ENCODE data around the gene C6orf47. TPM values are rescaled to one million over a fixed set of nuclear protein-coding genes. Genes with fewer than 3 reads are reported as not detected.

Gene C6orf47
- total RNA-seq, 2 experiments from 2014 or later = 20.2 to 20.9 TPM

GRCh38 chr6:31624070-31624469 lies 36.5 kb downstream of the C6orf47 start:
- H3K9me3 Mint-ChIP-seq = no peaks in the 10 kb centered on the region
- H3K27ac Mint-ChIP-seq = no peak overlapping the region
- H3K4me3 Mint-ChIP-seq = no peak overlapping the region
- ChIA-PET CTCF (interaction anchor here (4.3 kb wide), 1 partner anchor 28 kb away, joined by 16 read pairs; the partner anchor contains the start of gene BAG6), POLR2A (no interaction called here)
- peaks cover 32% of the 10 kb centered on the region for H3K4me1 Mint-ChIP-seq
- no peak for DNase-seq
- H3K27me3 Mint-ChIP-seq = no peaks in the 10 kb centered on the region
- peaks cover 68% of the 10 kb centered on the region for H3K36me3 Mint-ChIP-seq (ENCODE audit: low read depth)

GRCh38 chr6:31622684-31623091 lies 37.9 kb downstream of the C6orf47 start:
- H3K27ac Mint-ChIP-seq = peak overlapping the region; percentile 92
- DNase-seq = no peak
- H3K4me1 Mint-ChIP-seq = peaks cover 37% of the 10 kb centered on the region
- no peaks in the 10 kb centered on the region for H3K27me3 Mint-ChIP-seq
- ChIA-PET POLR2A (interaction anchor here (0.7 to 1.0 kb wide), 2 partner anchors 30 to 115 kb away, joined by 3 to 10 read pairs; no protein-coding TSS in a partner anchor), CTCF (interaction anchor here (0.6 to 4.3 kb wide), 8 partner anchors 13 to 222 kb away, joined by 3 to 16 read pairs (median 4); partner anchors contain the start of genes ATP6V1G2 and BAG6)
- peaks cover 59% of the 10 kb centered on the region for H3K36me3 Mint-ChIP-seq (ENCODE audit: low read depth)
- H3K9me3 Mint-ChIP-seq = no peaks in the 10 kb centered on the region
- peak overlapping the region; percentile 86 for H3K4me3 Mint-ChIP-seq

- Mint-ChIP-seq H3K4me1 (peaks cover 32% of the 10 kb centered on the region), H3K36me3 (ENCODE audit: low read depth) (peaks cover 53% of the 10 kb centered on the region), H3K27ac (peak overlapping the region; percentile 92), H3K4me3 (peak overlapping the region; percentile 86), H3K27me3 (no peaks in the 10 kb centered on the region), H3K9me3 (no peaks in the 10 kb centered on the region)
- no peak for DNase-seq
- ChIA-PET POLR2A (interaction anchor here (0.6 to 1.0 kb wide), 2 partner anchors 30 to 116 kb away, joined by 3 read pairs; no protein-coding TSS in a partner anchor), CTCF (interaction anchor here (0.6 to 4.3 kb wide), 7 partner anchors 14 to 83 kb away, joined by 3 to 16 read pairs (median 5); partner anchors contain the start of gene BAG6)
These were observed 38.6 kb downstream of the C6orf47 start for GRCh38 chr6:31621991-31622390.

- DNase-seq = no peak
- Mint-ChIP-seq H3K4me1 (peaks cover 36% of the 10 kb centered on the region), H3K27ac (peak overlapping the region; percentile 92), H3K27me3 (no peaks in the 10 kb centered on the region), H3K4me3 (peak overlapping the region; percentile 86), H3K9me3 (no peaks in the 10 kb centered on the region), H3K36me3 (ENCODE audit: low read depth) (peaks cover 52% of the 10 kb centered on the region)
- POLR2A ChIA-PET = interaction anchor here (0.6 to 1.0 kb wide), 2 partner anchors 30 to 116 kb away, joined by 3 read pairs; no protein-coding TSS in a partner anchor
- CTCF ChIA-PET = interaction anchor here (1.0 to 4.3 kb wide), 6 partner anchors 14 to 82 kb away, joined by 3 to 16 read pairs (median 6); partner anchors contain the start of gene BAG6
These were observed 39.1 kb downstream of the C6orf47 start for GRCh38 chr6:31621320-31621939.

GRCh38 chr6:31620586-31621319 lies 39.8 kb downstream of the C6orf47 start, which contains the start of gene PRRC2A:
PRRC2A (plus strand) TSS chr6:31620715; CDS start chr6:31622790, 2,075 bp downstream.
- peak within 1 kb of the TSS; percentile 95 for H3K27ac Mint-ChIP-seq
- H3K9me3 Mint-ChIP-seq = no peaks in the 10 kb centered on the region
- DNase-seq = peak; percentile 80
- H3K4me3 Mint-ChIP-seq = peak within 1 kb of the TSS; percentile 86
- H3K36me3 Mint-ChIP-seq (ENCODE audit: low read depth) = peaks cover 49% of the 10 kb centered on the region
- H3K4me1 Mint-ChIP-seq = peaks cover 43% of the 10 kb centered on the region
- no peaks in the 10 kb centered on the region for H3K27me3 Mint-ChIP-seq
- CTCF ChIA-PET = interaction anchor here (0.9 to 3.5 kb wide), 3 partner anchors 22 to 45 kb away, joined by 3 to 12 read pairs (median 3); partner anchors contain the start of genes LTB and TNF
- POLR2A ChIA-PET = interaction anchor here (0.6 kb wide), 1 partner anchor 9 kb away, joined by 3 read pairs; no protein-coding TSS in a partner anchor

GRCh38 chr6:31619805-31620585 lies 40.6 kb downstream of the C6orf47 start:
- Mint-ChIP-seq H3K4me3 (peak overlapping the region; percentile 86), H3K27me3 (no peaks in the 10 kb centered on the region), H3K36me3 (ENCODE audit: low read depth) (peaks cover 42% of the 10 kb centered on the region), H3K27ac (peak overlapping the region; percentile 95), H3K4me1 (peaks cover 51% of the 10 kb centered on the region), H3K9me3 (no peaks in the 10 kb centered on the region)
- CTCF ChIA-PET = interaction anchor here (0.6 to 3.5 kb wide), 5 partner anchors 22 to 145 kb away, joined by 3 to 12 read pairs (median 3); partner anchors contain the start of genes ATP6V1G2, LTB and TNF
- POLR2A ChIA-PET = interaction anchor here (0.6 to 0.7 kb wide), 2 partner anchors 10 to 45 kb away, joined by 3 to 4 read pairs; partner anchors contain the start of gene GPANK1
- peak; percentile 98 for DNase-seq

GRCh38 chr6:31617010-31617409 lies 43.6 kb downstream of the C6orf47 start:
- Mint-ChIP-seq H3K27ac (peak overlapping the region; percentile 23), H3K36me3 (ENCODE audit: low read depth) (peaks cover 20% of the 10 kb centered on the region), H3K9me3 (no peaks in the 10 kb centered on the region), H3K27me3 (no peaks in the 10 kb centered on the region), H3K4me3 (peak overlapping the region; percentile 71), H3K4me1 (peaks cover 46% of the 10 kb centered on the region)
- POLR2A ChIA-PET = no interaction called here
- DNase-seq = no peak
- CTCF ChIA-PET = interaction anchor here (0.6 to 6.0 kb wide), 10 partner anchors 19 to 281 kb away, joined by 3 to 51 read pairs (median 3); partner anchors contain the start of genes ATP6V1G2 and NCR3

GRCh38 chr6:31615748-31616147 lies 44.8 kb downstream of the C6orf47 start:
- H3K4me3 Mint-ChIP-seq = peak overlapping the region; percentile 71
- CTCF ChIA-PET = interaction anchor here (1.2 to 6.0 kb wide), 4 partner anchors 18 to 65 kb away, joined by 3 to 51 read pairs (median 3); no protein-coding TSS in a partner anchor
- no peaks in the 10 kb centered on the region for H3K27me3 Mint-ChIP-seq
- no peaks in the 10 kb centered on the region for H3K9me3 Mint-ChIP-seq
- peak overlapping the region; percentile 86 for H3K27ac Mint-ChIP-seq
- peak; percentile 40 for DNase-seq
- peaks cover 10% of the 10 kb centered on the region for H3K36me3 Mint-ChIP-seq (ENCODE audit: low read depth)
- H3K4me1 Mint-ChIP-seq = peaks cover 40% of the 10 kb centered on the region
- POLR2A ChIA-PET = no interaction called here

GRCh38 chr6:31614684-31615578 lies 45.6 kb downstream of the C6orf47 start, which contains the start of gene AIF1:
AIF1 (plus strand) TSS chr6:31615234; CDS start chr6:31615330, 96 bp downstream.
- Mint-ChIP-seq H3K36me3 (ENCODE audit: low read depth) (peaks cover 10% of the 10 kb centered on the region), H3K27ac (peak within 1 kb of the TSS; percentile 86)

GRCh38 chr6:31614075-31614619 lies 46.4 kb downstream of the C6orf47 start:
- Mint-ChIP-seq H3K9me3 (no peaks in the 10 kb centered on the region), H3K27ac (peak overlapping the region; percentile 64), H3K4me1 (peaks cover 35% of the 10 kb centered on the region), H3K27me3 (no peaks in the 10 kb centered on the region), H3K36me3 (ENCODE audit: low read depth) (peaks cover 9% of the 10 kb centered on the region), H3K4me3 (no peak overlapping the region)
- ChIA-PET POLR2A (no interaction called here), CTCF (interaction anchor here (4.2 to 6.0 kb wide), 2 partner anchors 16 to 63 kb away, joined by 16 to 51 read pairs; no protein-coding TSS in a partner anchor)
- no peak for DNase-seq

More at GRCh38 chr6:31614684-31615578, 45.6 kb downstream of the C6orf47 start, which contains the start of gene AIF1:
- Mint-ChIP-seq H3K4me1 (peaks cover 40% of the 10 kb centered on the region), H3K4me3 (peak within 1 kb of the TSS; percentile 71), H3K27me3 (no peaks in the 10 kb centered on the region), H3K9me3 (no peaks in the 10 kb centered on the region)
- no peak for DNase-seq
- ChIA-PET POLR2A (no interaction called here), CTCF (interaction anchor here (0.6 to 6.0 kb wide), 4 partner anchors 17 to 197 kb away, joined by 3 to 51 read pairs (median 10); partner anchors contain the start of gene ATP6V1G2)

Data from activated CD4-positive, alpha-beta T cell treated with anti-CD3 and anti-CD28 coated beads, Interleukin-2, amount 10 ng/mL, durations not matched to agents 7 days and 5 days (primary cell).